Heart left ventricle (tissue), 13 donors: Measurements from ENCODE around the gene PER2.

ENCODE experiments used
- POLR2A ChIP-seq, 2 donors: fragments of 450-650 bp; IDR thresholded peaks; one replicate each; pipeline ENCODE4 v1.6.1; 2017; ENCODE audit warnings: antibody characterized with exemption in 2 of 2, mild to moderate bottlenecking in 2 of 2, moderate library complexity in 2 of 2
- TF ChIP-seq, protein P1 (sequence below), 12 donors: fragments of 200-600 bp; sonication (generic) in 4 of 12; IDR thresholded peaks; one replicate each; pipeline versions ENCODE4 v1.5.0 to v1.8.0; 2018 to 2022; ENCODE audit warnings: antibody characterized with exemption in 12 of 12, mild to moderate bottlenecking in 5 of 12
- donor health status: ischemic (EF 13 %, LVEDD 7.1; RV severe dilation, severe dysfunction).
- donor health status: DM: no; HTN: yes; CAD: no.
- donor health status: DM: no; HTN: no; CAD: no.
- donor health status: ischemic (EF 25% LVEDD 6.9; RV normal size, moderate dysfunction).
- donor health status: ischemic (EF 25% LVEDD 5.7; RV mildly dilated, moderate dysfunction).
- donor health status: ischemic (EF 35%, LVEDD 5.7; RV mildly dilated, moderate dysfunction).
- donor health status: nonischemic (EF 11% LVEDD 7.7; RV severe dilation, severe dysfunction).
- donor health status: DM: yes; HTN: yes; CAD: no.
- donor health status: PGD.
- donor health status: ischemic (EF 29% LVEDD 5.4; RV normal size, mild dysfunction).
- donor health status: nonischemic (EF 23%, LVEDD 6.1; RV moderate dilation, normal function).

GRCh38 chr2:238336151-238336550 lies 47.7 kb upstream of the PER2 start:
- TF ChIP-seq, protein P1, sequence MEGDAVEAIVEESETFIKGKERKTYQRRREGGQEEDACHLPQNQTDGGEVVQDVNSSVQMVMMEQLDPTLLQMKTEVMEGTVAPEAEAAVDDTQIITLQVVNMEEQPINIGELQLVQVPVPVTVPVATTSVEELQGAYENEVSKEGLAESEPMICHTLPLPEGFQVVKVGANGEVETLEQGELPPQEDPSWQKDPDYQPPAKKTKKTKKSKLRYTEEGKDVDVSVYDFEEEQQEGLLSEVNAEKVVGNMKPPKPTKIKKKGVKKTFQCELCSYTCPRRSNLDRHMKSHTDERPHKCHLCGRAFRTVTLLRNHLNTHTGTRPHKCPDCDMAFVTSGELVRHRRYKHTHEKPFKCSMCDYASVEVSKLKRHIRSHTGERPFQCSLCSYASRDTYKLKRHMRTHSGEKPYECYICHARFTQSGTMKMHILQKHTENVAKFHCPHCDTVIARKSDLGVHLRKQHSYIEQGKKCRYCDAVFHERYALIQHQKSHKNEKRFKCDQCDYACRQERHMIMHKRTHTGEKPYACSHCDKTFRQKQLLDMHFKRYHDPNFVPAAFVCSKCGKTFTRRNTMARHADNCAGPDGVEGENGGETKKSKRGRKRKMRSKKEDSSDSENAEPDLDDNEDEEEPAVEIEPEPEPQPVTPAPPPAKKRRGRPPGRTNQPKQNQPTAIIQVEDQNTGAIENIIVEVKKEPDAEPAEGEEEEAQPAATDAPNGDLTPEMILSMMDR (IDR thresholded peaks at IDR 0.05), result no peak
- TF ChIP-seq POLR2A (IDR thresholded peaks at IDR 0.05), result no peak
